ENCODE data around the gene TTC39C.

TTC39C gene

GRCh38 chr18:23981369-23981980 is 33.1 kb upstream of the TTC39C start:
- in situ Hi-C loops (cut with MboI; ENCODE audit: low sequenced_read_pairs, unreplicated experiment) = no loop called here
- peak; percentile 58 for DNase-seq (ENCODE audit: low spot score)
- no peak for TF ChIP-seq CTCF (IDR thresholded peaks at IDR 0.05; ENCODE audit: borderline replicate concordance, control extremely low read depth, extremely low read depth, insufficient read depth, missing control alignments)

- in situ Hi-C loops (cut with MboI; ENCODE audit: low sequenced_read_pairs, unreplicated experiment) = no loop called here
- DNase-seq (ENCODE audit: low spot score) = no peak
- TF ChIP-seq CTCF (IDR thresholded peaks at IDR 0.05; ENCODE audit: borderline replicate concordance, control extremely low read depth, extremely low read depth, insufficient read depth, missing control alignments) = no peak
Observed at GRCh38 chr18:23982155-23983079, 32.1 kb upstream of the TTC39C start.

GRCh38 chr18:23983112-23983511 is 31.4 kb upstream of the TTC39C start:
- in situ Hi-C loops (cut with MboI; ENCODE audit: low sequenced_read_pairs, unreplicated experiment) = no loop called here
- no peak for TF ChIP-seq CTCF (IDR thresholded peaks at IDR 0.05; ENCODE audit: borderline replicate concordance, control extremely low read depth, extremely low read depth, insufficient read depth, missing control alignments)

GRCh38 chr18:23986600-23987359 is 27.8 kb upstream of the TTC39C start:
- DNase-seq (ENCODE audit: low spot score) = no peak
- TF ChIP-seq CTCF (IDR thresholded peaks at IDR 0.05; ENCODE audit: borderline replicate concordance, control extremely low read depth, extremely low read depth, insufficient read depth, missing control alignments) = no peak
- in situ Hi-C loops (cut with MboI; ENCODE audit: low sequenced_read_pairs, unreplicated experiment) = no loop called here

More at GRCh38 chr18:23983112-23983511, 31.4 kb upstream of the TTC39C start:
- no peak for DNase-seq (ENCODE audit: low spot score)

- no peak for TF ChIP-seq CTCF (IDR thresholded peaks at IDR 0.05; ENCODE audit: borderline replicate concordance, control extremely low read depth, extremely low read depth, insufficient read depth, missing control alignments)
- in situ Hi-C loops (cut with MboI; ENCODE audit: low sequenced_read_pairs, unreplicated experiment) = no loop called here
- DNase-seq (ENCODE audit: low spot score) = no peak
Observed at GRCh38 chr18:23990474-23991410, 23.8 kb upstream of the TTC39C start.
